GM19193 (cell line): Measurements from ENCODE around the gene SLC39A11.

ENCODE experiments used
- POLR2A ChIP-seq: IDR thresholded peaks from 4 replicates; pipeline ENCODE4 v1.6.1; 2011; ENCODE audit not compliant: insufficient read depth, insufficient read length; ENCODE audit errors: extremely low read depth

The SLC39A11 gene

GRCh38 chr17:73096211-73096610 is 3.7 kb upstream of the SLC39A11 start:
- no peak for TF ChIP-seq POLR2A

GRCh38 chr17:73093286-73093685 is 798 bp upstream of the SLC39A11 start:
- no peak for TF ChIP-seq POLR2A

- TF ChIP-seq POLR2A: no peak
These were observed 542 bp downstream of the SLC39A11 start for GRCh38 chr17:73091770-73092522.

- no peak for TF ChIP-seq POLR2A
These were observed 1.1 kb downstream of the SLC39A11 start for GRCh38 chr17:73091410-73091769.

DNA sequence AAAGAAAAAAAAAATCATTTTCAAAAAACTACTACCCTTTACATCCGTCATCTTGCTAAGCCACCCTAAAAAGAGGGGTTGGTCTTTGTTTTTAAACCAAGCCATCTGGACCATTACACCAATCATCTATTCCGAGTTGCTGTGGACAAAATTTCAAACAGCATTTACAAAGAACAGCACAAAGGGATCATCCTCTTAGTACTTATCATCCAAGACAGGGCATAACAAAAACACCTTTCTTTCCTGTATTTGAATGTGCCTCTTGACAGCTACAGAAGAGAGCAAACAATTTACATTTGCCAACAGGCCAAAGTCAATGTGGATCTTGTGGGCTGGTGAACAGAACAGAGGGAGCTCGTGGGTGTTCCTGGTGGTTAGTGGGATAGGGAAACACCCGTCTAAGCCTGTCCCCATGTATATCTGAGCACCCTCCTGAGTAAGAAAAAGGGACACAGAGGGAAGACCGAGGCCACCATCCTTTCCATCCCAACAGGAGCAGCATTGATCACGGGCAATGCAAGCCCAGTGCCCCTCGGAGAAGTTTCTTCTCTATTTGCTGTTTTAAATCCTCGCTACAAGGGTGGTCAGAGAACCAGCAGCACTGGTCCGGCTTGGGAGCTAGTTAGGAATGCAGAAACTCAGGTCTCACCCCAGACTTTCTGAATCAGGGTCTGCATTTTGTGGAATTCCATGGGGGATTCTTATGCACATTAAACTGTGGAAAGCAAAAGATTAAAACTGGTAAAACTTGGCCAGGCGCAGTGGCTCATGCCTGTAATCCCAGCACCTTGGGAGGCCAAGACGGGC is 1.9 kb downstream of the SLC39A11 start:
- no peak for TF ChIP-seq POLR2A

GRCh38 chr17:73089322-73090317 is 2.9 kb downstream of the SLC39A11 start:
- TF ChIP-seq POLR2A: no peak

DNA sequence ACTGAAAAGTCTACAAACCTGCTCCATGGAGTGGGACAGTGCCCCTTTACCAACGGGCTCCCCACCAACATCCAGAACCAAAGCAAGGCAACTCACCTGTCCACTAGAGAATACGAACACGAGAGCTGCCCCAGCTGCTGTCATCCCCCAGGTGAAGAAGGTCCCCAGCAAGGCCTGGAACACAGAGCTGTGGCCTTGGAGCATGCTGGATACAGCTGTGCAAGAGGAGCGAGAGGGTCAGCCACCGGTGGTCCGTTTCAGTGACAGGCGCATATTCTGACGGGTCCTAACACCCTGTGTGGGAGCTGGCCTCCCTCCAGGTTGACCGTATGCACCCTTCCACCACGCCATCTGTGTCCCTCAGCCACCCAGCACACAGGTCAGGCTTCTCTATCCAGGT is 3.9 kb downstream of the SLC39A11 start:
- TF ChIP-seq POLR2A: no peak

DNA sequence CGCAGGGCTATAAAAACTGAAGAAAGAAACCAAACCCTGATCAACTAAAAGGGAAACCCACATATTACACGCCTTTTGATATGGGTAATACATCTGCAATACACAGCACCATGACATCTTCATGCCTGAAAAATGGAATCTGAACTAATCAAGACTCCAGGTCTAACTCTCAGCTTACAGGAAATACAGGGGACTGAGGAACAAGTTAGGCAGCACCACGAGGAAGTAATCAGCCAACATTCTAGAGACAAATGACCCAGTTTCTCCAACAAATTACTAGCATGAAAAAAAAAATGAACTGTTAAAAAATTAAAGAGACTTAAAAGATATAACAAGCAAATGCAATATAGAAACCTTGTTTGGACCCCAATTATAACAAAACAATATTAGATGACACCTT is 9.1 kb downstream of the SLC39A11 start:
- TF ChIP-seq POLR2A: no peak

DNA sequence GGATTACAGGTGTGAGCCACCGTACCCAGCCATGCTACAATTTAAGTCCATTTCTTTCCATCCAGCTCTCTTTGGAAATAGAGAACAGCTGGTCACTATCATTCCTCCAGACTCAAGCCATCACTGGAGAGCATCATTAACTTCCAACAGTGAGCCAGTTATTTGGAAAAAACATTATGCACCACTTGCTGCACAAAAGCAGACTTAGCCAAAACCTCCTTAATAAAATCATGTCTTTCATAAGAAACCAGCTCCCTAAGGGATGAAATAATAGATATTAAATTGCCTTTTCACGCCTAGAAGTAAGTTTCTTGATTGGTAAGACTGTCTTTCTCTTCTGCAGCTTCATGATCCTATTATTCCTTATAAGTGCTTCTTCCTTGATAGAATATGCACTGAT is 17.9 kb downstream of the SLC39A11 start:
- no peak for TF ChIP-seq POLR2A

- no peak for TF ChIP-seq POLR2A
These were observed 20.1 kb downstream of the SLC39A11 start for GRCh38 chr17:73072219-73072962.

DNA sequence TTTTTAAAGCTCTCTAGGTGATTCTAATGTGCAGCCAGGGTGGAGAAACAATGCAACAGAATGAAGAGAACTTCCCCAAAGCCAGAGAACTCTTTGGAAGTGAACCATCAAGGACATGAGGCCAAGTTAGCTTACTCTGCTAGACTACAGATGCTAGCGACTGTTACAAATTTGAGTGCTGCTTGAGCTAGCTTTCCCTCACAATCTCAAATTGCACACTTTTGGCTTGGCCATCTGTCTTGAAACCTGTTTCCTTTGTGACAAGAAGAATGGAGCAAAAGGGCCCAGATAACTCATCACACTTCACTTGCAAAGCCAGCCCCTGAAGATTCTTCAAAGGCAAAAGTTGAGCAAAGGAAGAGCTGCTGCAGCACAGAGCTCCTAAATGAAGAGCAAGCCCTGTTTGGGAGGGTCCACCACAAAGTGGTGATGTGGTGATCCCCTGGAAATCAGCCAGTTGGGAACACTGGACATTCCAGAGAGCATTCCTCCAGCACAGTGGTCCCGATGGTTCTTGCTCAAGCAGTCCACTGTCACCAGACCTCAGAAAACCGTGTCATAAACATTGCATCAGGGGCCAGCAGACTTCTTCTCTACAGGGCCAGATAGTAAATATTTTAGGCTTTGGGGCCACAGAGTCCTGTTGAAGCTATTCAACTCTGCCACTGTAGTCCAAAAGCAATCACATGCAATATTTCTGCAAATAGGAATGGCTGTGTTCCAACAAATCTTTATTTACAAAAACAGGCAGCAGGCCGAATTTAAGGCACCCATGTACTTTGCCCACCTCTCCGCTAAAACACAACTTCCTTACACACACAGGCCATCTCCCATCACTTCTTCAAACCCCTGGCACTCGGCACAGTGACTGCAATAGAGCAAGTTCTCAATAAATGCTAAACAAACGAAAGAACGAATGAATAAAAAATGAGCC is 21.2 kb downstream of the SLC39A11 start:
- no peak for TF ChIP-seq POLR2A

DNA sequence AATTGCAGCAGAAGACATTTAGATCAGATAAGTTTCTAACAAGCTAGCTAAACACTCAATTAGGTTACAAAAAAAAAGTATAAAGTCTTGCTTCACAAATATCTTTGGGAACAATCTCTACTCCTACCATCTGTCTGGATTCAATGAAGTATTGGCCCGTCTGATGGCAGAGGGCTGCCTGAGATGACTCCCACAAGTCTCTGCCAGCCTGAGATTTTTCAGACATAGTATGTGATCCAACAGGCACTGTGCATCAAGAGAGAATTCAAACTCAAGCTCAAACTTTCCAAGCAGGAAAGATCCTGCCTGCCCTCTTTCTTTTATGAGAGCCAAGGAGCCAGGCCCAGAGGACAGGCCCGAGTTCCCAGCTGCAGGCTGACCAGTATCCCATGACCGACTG is 22.6 kb downstream of the SLC39A11 start:
- no peak for TF ChIP-seq POLR2A

DNA sequence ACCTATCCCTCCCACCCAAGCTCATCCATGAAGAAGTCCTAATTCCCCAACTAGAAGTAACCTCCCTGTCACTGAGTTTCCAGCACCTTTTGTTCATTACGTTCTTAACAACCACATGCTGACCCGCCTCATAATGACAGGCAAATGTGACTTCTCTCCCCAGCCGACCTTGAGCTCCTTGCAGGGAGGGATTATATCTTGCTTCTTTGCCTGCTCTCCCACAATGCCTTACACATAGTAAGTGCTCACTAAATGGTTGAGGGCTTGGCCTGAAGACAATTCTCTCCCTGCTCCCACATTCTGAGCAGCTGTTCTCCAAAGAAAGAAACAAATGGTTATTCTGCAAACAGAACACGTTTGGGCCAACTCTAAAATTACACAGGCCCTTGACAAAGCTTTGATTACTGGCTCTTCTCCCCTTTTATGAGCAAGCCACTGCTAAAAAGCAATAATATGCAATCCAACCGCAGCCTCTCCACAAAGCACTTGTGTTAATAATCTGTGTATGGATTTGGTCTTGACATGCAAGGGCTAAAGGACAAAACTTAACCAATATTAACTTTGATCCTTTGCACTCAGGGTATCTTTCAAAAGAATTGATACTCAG is 23.2 kb downstream of the SLC39A11 start:
- TF ChIP-seq POLR2A: no peak
